NCI-H1417 treated with DMSO at 0.1 percent for 48 hours (cell line): ENCODE measurements around the gene PRRG2.

Experiments
- DNase-seq: peaks from one replicate; lab custom pipeline; 2025; lab: John Stamatoyannopoulos, UW

Gene PRRG2

DNA sequence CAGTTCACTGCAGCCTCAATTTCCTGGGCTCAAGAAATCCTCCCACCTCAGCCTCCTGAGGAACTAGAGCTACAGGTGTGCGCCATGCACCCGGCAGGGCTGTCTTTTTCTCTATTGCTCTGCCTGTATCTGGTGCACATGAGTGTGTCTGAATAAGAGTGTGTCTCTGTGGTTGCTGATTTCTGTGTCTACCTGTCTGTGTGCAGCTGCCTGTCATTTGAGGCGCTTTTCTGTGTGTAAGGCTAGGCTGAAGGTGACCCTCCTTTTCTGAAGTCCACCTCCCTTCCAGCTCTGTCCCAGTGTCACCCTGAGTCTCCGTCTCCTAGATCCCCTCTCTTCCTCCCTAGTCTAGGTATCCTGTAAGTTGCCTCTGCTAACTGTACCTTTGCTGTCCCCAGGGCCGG is 8.4 kb downstream of the PRRG2 start:
- no peak for DNase-seq

DNA sequence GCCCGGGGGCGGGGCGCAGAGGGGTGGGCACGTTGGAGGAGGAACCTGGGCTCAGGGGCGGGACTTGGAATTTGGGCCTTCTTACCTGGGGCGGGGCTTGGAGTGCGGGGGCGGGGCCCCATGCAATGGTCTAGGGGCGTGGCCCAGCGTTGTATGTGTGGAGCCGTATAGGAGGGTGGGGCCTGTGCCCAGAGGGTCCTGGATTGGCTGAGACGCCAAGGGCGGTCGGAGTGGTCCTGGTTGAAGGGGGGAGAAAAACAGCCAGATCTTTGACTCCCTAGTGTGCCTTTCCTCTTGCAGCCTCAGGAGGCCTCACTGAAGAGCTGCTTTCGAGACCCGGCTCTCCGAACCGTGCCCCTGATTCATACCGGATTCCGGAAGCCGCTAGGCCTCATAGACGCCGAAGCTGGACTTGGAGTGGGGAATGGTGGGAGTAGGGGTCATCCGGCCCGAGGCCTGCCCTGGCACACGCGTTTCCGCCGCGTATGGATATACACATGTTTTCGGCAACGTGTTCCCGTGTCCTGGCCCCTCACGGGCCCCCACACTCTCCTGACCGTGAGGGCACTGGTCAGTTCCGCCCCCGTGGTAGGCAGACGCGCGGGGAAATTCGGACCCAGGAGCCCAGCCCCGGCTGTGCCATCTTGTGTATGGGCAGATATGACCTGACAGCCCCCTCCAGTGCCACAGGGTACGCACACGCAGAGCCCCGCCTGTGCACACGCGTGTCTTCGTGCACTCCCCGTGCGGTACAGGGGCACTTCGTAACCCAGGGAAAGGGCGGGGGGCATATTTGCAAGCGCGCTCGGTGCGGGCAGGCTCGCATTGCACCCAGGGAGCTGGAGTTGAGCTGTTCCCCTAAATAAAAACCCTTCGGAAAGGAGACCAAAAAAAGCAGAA is 9.2 kb downstream of the PRRG2 start:
- DNase-seq, result peak; percentile 65

DNA sequence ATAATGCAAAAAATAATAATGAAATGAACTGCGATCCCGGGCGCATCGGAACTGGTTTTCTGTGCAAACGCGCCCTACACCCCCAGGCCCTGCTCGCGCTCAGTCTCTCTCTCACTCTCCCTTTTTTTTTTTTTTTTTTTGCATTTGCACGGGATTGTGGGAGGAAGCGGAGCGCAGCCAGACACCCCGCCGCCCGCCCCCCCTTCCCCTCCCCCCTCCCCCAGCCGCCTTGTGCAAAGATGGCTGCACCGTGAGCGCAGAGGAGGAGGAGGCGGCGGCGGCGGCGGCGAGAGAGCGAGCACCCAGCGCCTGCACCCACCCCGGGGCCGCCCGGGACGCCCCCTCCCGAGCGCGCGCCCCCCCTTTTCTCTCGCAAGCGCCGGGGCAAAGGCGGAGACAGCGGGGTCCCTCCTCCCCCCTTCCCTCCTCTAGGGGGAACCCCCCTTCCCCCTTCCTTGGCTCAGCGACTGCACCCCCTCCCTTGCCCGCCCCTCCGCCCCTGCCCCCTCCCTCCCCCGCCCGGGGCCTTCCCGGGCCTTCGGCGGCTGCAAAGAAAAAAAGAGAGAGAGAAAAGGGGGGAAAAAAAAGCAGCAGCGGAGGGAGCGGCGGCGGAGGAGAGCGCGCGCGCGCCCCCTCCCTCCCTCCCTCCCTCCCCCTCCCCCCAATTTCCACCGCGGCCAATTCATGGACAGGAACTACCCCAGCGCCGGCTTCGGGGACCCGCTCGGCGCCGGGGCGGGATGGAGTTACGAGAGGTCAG is 10.0 kb downstream of the PRRG2 start, which contains the start of gene PRR12:
TSS of gene PRR12 (plus strand) at position 212 of the 760 bp plus-strand sequence. CDS start at position 685, 473 bp downstream.
- DNase-seq, result peak; percentile 12

DNA sequence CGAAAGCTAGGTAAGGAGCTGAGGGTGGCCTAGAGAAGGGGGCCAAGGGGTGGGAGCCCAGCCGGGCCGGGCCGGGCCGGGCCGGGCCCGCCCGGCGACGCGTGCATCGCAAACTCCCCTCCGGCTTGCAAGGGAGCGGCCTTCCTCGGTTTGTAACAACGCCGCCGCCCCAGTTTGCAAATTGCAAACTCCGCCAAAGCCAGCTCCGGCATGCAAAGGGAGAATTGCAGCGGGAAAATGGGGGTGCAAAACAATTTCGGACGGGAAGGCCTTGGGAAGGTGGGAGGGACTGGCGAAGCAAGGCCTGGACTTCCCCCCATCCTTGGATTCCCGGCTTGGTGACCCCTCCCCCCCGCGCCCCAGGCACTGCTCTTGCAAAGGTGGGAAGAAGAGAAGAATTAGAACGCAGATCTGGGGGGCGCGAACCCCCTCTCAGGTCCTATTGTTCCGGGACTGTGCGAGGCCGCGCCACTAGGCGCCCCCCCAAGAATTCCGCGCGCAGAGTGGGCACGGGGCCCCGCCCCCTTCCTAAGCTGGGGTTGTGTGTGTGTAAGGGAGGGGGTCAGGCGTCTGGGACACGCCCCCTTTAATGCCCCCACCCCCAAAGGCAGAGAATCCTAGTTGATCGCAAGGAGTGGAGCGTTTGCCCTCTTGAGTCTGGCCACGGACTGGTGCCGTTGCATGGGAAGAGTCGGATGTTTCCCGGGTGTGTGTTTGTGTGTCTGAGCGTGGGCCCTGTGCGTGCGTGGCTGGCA is 10.8 kb downstream of the PRRG2 start:
- DNase-seq, result no peak

DNA sequence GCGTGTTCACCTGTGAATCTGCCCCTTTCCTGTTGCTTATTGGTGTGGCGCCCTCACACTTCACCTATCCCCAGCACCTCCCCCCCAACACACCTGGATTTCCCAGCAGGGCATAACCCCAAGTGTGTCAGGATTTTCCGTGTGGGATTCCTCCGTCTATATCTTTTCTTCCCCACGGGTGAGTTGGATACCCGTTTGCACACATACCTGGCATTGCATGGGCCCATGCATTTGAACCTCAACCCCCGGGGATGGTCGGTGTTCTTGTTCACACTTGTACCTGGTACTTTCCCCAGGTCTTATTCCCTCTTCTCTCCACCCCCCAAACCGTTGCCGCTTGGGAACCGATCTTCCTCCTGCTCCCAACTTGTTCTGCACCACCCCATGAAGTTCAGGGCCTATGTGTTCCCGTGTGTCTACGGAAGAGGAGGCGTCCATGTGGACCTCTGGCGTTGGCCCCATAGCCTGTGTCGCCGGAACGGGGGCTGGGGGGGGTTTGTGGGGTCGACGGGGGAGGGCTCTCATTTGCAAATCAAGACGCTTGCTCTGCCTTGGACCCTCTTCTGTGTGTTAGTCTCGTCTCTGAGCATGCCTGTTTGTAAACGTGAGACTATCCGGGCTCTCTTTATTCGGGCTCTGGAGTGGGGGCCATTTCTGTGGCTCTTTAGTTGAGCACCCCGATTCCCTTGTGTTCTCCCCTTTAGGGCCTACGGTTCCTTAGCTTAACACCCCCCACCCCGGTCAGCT is 11.5 kb downstream of the PRRG2 start:
- no peak for DNase-seq

DNA sequence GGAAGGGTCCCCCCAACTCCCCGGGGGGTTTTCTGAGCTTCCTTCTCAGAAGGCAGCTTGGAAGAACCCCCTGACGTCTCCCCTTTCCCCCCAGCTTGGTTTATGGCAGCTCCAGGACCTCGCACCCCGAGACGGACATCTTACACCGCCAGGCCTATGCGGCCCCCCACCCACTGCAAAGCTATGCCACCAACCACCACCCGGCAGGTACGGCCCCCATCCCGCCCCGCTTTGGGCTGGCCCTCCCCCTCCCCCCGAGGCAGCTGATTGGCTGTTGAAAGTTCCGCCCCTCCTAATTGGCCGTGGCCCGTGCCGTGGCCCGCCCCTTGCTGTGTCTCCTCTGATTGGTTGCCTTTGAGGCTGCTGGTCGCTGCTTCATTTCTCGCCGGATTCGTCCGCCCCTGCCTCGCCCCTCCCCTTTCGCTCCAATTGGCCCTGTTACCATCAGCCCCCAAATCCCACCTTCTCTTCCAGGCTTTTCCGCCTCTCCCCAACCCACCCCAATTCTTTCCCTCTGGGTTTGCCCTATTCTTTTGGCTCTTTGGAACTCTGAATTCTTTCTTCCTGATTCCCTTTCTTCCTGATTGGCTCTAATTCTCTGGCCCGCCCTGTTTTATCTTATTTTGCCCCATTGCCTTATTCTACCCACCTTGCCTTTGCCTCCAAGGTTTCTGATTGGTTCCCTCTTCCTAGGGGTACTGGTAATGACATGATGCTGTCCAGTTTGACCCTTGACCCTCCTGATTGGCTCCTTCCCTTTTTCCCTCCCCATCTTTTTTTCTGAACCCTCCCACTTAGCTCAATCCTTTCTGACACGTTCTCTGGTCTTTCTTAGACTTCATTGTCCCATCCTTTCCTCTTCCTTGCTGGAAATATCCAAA is 12.4 kb downstream of the PRRG2 start:
- no peak for DNase-seq

DNA sequence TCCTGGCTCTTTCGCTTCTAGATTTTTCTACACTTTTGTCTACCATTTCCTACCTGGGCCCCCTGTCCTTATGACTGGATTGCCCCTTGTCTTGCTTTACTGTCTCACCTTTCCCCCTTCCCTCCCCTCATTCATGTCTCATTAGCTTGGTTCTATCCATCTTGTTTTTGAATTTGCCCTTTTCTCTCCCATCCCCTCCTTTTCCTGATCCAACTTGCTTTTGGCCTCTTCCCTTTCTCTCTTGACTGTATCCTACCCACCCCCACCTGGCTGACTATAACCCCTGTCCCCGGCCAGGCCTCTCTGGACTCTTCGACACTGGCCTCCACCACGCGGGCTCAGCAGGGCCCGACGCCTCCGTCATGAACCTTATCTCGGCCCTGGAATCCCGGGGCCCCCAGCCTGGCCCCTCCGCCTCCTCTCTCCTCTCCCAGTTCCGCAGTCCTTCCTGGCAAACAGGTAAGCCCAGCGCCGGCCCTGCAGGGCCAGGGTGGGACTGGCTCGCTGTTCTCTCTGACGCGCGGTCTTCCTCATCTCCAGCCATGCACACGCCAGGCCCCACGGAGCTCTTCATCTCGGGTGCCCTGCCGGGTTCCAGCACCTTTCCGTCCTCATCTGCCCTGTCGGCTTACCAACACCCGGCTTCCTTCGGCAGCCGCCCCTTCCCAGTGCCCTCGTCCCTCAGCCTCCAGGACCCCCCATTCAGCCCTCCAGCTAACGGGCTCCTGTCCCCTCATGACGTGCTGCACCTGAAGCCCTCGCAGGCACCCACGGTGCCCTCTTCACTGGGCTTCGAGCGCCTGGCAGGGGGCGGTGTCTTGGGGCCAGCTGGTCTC is 13.3 kb downstream of the PRRG2 start:
- no peak for DNase-seq

DNA sequence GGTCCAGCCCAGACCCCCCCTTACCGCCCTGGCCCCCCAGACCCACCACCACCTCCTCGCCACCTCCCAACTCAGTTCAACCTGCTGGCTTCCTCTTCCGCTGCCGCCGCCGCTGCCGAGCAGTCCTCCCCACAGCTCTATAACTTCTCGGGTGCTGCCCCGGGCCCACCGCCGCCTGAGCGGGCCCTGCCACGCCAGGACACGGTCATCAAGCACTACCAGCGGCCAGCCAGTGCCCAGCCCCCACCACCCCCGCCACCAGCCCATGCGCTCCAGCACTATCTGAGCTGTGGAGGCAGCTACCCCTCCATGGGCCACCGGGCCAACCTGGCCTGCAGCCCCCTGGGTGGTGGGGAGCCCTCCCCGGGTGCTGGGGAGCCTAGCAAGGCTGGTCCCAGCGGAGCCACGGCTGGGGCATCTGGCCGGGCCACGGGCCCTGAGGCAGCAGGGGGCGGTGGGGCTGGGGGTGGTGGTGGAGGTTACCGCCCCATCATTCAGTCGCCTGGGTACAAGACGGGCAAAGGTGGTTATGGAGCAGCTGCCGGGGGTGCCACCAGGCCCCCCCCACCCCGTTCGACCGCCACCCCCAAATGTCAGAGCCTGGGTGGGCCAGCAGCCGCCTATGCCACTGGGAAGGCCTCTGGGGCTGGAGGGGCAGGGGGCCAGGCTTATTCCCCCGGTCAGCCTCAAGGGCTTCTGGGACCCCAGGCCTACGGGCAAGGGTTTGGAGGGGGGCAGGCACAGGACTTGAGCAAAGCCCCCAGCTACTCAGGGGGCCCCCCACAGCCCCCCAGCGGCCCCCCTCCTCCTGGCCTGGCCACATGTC is 14.1 kb downstream of the PRRG2 start:
- no peak for DNase-seq

DNA sequence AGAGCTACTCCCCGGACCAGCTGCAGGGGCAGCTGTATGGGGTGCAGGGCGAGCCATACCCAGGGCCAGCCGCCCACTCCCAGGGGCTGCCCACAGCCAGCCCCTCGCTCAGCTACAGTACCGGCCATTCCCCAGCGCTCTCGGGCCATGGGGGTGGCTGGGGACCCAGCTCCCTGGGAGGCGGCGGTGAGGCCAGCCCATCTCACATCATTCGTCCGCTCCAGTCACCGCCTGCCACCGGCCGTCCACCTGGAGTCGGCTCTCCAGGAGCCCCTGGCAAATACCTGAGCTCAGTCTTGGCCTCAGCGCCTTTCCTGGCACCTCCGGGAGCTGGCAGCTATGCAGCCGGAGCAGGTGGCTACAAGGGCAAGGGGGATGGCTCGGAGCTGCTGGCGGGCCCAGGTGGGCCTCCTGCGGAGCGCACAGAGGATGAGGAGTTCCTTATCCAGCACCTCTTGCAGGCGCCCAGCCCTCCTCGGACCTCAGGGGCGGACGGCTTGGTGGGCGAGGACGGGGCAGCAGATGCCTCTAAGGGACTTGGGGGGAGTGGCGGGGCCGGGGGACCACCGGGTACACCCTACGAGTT is 14.8 kb downstream of the PRRG2 start:
- DNase-seq, result no peak

DNA sequence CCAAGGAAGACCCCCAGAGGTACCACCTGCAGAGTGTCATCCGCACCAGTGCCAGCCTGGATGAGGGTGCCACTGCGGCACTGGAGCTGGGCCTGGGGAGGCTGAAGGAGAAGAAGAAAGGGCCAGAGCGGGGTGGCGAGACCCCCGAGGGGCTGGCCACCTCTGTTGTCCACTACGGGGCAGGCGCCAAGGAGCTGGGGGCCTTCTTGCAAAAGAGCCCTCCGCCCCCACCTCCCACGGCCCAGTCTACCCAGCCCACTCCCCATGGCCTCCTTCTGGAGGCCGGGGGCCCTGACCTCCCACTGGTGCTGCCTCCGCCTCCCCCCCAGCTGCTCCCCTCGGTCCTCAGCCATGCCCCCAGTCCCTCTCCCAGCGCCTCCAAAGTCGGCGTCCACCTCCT is 15.3 kb downstream of the PRRG2 start:
- DNase-seq, result no peak

DNA sequence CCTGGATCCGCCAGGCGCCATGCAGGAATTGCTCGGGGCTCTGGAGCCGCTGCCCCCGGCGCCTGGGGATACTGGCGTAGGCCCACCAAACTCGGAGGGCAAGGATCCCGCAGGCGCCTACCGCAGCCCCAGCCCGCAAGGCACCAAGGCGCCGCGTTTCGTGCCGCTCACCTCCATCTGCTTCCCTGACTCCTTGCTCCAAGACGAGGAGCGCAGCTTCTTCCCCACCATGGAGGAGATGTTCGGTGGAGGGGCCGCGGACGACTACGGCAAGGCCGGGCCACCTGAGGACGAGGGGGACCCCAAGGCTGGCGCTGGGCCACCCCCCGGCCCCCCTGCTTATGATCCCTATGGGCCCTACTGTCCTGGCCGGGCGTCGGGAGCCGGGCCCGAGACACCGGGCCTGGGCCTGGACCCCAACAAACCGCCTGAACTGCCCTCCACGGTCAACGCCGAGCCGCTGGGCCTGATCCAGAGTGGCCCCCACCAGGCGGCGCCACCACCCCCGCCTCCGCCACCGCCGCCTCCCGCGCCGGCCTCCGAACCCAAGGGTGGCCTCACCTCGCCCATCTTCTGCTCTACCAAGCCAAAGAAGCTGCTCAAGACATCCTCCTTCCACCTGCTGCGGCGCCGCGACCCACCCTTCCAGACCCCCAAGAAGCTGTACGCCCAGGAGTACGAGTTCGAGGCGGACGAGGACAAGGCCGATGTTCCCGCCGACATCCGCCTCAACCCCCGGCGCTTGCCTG is 16.0 kb downstream of the PRRG2 start:
- DNase-seq, result no peak

DNA sequence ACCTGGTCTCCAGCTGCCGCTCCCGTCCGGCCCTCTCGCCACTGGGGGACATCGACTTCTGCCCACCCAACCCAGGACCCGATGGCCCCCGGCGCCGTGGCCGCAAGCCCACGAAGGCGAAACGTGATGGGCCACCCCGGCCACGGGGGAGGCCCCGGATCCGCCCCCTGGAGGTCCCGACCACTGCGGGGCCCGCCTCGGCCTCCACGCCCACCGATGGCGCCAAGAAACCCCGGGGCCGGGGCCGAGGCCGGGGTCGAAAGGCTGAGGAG is 16.5 kb downstream of the PRRG2 start:
- no peak for DNase-seq

DNA sequence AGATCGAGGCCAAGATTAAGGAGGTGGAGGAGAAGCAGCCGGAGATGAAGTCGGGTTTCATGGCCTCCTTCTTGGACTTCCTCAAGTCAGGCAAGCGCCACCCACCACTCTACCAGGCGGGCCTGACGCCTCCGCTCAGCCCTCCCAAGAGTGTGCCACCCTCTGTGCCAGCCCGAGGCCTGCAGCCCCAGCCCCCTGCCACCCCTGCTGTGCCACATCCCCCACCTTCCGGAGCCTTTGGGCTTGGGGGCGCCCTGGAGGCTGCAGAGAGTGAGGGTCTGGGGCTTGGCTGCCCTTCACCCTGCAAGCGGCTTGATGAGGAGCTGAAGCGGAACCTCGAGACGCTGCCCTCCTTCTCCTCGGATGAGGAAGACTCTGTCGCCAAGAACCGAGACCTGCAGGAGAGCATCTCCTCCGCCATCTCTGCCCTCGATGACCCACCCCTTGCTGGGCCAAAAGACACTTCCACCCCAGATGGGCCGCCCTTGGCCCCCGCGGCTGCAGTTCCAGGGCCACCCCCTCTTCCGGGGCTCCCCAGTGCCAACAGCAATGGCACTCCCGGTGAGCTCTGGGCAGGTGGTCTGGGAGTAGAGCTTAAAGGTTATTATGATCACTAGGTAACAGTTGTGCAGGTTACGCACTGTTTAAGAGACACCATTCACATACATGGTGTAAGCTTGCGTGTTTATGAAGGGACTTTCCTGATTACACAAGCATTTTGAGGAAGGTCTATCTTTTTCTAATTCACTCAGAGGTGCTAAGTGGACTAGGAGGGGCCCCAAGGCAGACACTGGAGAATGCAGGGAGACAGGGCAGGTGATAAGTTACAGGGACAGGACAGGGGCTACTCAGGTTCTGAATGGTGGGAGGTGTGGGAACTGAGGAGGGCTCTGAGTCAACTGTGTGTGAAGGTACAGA is 18.5 kb downstream of the PRRG2 start:
- no peak for DNase-seq

DNA sequence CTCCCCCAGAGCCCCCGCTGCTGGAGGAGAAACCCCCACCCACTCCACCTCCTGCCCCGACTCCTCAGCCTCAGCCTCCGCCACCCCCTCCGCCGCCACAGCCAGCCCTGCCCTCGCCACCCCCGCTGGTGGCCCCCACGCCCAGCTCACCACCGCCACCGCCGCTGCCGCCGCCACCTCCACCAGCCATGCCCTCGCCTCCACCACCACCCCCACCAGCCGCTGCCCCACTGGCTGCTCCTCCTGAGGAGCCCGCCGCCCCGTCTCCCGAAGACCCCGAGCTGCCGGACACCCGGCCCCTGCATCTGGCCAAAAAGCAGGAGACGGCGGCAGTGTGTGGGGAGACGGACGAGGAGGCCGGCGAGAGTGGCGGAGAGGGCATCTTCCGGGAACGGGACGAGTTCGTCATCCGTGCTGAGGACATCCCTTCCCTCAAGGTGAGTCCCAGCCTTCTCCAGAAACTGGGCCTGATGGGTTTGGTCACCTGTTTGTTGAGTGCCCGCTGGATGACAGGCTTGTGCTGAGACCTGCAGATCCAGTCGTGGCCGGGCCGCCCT is 20.4 kb downstream of the PRRG2 start:
- no peak for DNase-seq

DNA sequence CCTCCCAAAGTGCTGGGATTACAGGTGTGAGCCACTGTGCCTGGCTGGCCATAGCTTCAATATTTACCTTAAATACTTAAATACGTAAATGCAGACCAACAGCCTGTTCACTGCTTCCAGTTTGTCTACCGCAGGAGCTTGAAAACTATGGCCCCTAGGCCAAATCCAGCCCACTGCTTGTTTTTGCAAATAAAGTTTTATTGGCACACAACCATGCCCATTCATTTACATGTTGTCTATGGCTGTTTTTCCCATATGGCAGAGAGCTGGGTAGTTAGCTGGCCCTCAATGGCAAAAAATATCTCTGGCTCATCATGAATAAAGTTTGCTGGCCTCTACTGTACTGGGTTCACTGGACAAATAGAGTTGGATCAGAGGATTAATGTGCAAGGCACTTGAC is 21.7 kb downstream of the PRRG2 start:
- DNase-seq, result no peak

DNA sequence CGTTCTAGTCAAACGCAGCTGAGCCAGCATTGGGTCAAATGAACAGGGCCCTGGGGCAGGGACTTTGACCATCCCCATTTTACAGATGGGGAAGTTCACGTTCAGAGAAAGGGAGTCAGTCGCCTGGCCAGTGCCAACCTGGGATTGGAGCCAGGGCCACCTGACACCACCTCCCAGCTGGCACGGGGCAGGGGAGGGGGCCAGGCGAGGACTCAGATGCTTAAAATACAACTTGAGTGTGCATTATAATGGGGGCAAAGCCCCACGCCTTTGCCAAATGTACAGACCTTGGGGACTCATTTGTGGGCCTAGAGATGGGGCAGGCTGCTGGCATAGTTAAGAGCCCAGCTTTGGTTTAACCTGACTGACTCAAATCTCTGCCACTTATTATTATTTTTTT is 24.5 kb downstream of the PRRG2 start:
- DNase-seq, result no peak
